ENCODE data around the gene RRAD. TPM values are rescaled to one million over a fixed set of nuclear protein-coding genes. Genes with fewer than 3 reads are reported as not detected.

The RRAD gene
- total and polyA plus RNA-seq, 5 experiments from 2014 or later: 0.55 TPM; not detected in 4

DNA sequence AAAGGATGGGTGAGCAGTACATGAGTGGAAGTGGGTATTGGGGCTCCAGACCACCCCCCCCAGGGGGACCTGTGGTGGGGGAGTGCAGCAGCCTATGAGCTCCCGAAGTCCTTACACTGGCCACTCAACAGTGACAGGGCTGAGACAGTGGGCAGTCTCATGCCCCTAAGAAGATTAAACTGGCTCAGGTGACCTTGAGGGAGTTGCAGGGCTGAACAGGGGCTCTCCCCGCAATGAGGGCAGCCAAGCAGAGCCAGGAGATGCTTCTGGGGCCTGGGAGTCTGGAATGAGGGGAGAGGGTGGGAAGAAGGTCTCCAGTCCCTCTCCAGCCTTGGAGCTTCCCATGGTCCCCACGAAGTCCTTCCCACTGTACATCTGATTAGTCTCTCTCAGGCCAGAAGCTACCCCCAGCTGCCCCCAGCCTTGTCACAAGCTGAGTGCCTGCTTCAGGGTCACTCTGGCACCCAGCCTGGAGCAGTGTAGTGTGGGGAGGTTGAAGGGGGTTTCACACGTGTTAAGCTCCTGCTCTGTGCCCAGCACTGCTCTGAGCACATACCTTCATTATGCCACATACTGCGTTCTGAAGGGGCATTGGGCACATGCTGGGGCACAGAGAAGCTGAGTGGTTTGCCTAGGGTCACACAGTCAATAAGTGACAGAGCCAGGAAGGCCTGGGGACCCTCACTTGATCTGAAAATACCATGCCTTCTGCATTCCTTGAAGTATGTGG is 5.6 kb downstream of the RRAD start:
- DNase-seq: no peak
- Mint-ChIP-seq H3K27me3 (peaks cover 13 to 36% (median 18%) of the 10 kb centered on the region in 5 donors), H3K9me3 (no peaks in the 10 kb centered on the region), H3K4me1 (peaks cover 0 to 7% (median under 1%) of the 10 kb centered on the region in 4 donors), H3K36me3 (peaks cover 0 to 3% (median 0%) of the 10 kb centered on the region in 3 donors), H3K27ac (no peak overlapping the region), H3K4me3 (no peak overlapping the region)
- POLR2A ChIA-PET: interaction anchor here (0.9 kb wide), 1 partner anchor 11 kb away, joined by 4 read pairs; no protein-coding TSS in a partner anchor
- no peak for ATAC-seq

DNA sequence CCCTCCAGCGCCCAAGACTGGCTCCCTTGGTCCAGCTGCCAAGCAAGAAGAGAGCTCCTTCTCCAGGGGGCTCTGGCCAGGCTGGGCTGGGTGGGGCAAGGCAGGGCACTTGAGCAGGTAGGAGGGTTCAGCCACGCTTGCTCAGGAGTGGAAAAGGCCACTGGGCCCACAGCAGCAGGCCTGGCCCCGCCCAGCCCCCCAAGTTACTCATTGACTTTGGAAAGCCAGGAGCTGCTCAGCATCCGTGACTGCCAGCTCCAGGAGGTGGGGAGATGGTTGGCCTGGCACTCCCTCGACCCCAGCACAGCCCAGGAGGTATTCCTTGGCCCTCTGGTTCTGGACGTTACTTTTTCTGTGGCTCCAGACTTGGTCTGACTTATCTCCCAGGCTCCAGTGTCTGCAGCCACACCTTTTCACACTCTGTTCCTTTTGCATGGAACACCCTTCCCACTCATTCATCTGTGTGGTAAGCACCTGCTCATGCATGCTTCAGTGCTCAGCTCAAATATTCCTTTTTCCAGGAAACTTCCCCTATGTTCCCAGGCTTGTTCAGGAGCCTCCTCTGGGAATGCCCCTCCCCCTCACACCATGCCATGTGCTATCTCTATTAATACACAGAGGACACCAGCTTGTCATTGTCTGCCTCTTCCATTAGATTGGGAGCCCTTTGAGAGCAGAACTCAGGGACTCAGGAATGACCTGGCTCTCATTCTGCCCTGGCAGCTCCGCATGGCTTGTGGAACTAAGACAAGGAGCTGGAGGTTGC is 6.3 kb downstream of the RRAD start, which contains the start of gene CDH16:
CDH16 (minus strand) TSS at position 83 of the 766 bp plus-strand sequence. CDS start 820 bp downstream, outside the sequence.
- H3K4me1 Mint-ChIP-seq: peaks cover 0 to 6% (median 0%) of the 10 kb centered on the region in 4 donors
- H3K27ac Mint-ChIP-seq: peak within 1 kb of the TSS in 2 of 10 donors; percentile 46 to 59
- peak within 1 kb of the TSS in 1 of 10 donors; percentile 14 for H3K4me3 Mint-ChIP-seq
- H3K36me3 Mint-ChIP-seq: peaks cover 0 to 3% (median 0%) of the 10 kb centered on the region in 3 donors
- peaks cover 11 to 29% (median 17%) of the 10 kb centered on the region in 5 donors for H3K27me3 Mint-ChIP-seq
- POLR2A ChIA-PET: interaction anchor here (0.9 kb wide), 1 partner anchor 11 kb away, joined by 4 read pairs; no protein-coding TSS in a partner anchor
- DNase-seq (no peak), ATAC-seq (no peak)
- H3K9me3 Mint-ChIP-seq: no peaks in the 10 kb centered on the region

DNA sequence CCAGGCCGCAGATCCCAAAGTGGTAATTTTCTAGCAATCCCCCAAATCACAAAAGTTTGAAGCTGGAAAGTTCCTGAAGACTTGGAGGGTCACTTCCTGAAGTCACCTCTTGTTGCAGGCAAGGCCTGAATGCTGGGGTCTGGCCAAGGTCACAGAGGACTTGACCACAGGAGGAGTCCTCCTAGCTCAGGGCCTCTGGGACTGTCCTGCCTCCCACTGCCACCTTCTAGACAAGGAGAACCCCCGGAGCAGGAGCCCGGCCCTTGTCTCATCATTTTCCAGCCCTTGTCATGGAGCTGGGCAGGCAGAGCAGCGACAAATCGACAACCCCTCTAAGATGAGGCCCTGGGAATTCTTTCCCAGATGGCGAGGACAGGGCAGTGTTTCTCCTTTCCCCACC is 7.0 kb downstream of the RRAD start:
- Mint-ChIP-seq H3K4me3 (peak overlapping the region in 1 of 10 donors; percentile 14), H3K27me3 (peaks cover 6 to 23% (median 11%) of the 10 kb centered on the region in 5 donors), H3K36me3 (no peaks in the 10 kb centered on the region), H3K27ac (peak overlapping the region in 1 of 10 donors; percentile 59), H3K9me3 (no peaks in the 10 kb centered on the region), H3K4me1 (no peaks in the 10 kb centered on the region)
- DNase-seq (no peak), ATAC-seq (no peak)
- POLR2A ChIA-PET: no interaction called here

DNA sequence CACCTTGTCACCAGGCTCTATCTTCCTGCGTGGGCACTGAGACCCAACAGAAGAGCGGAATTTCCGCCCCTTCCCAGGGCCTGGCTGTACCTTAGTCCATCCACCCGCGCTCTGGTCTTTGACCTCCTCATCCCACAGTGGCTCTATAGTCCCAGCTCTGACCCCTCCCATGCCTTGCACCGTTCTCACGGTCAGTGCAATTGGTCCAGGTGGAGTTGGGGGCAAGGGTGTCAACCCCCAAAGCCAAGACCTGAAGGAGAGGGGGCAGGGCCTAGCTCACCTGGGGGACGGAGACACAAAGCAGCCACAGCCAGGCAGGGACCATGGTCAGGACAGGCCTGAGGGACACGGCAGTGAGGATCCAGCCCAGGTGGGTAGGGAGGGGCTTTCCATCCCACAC is 7.6 kb downstream of the RRAD start:
- no peaks in the 10 kb centered on the region for H3K4me1 Mint-ChIP-seq
- H3K4me3 Mint-ChIP-seq: no peak overlapping the region
- H3K9me3 Mint-ChIP-seq: no peaks in the 10 kb centered on the region
- peaks cover 4 to 17% (median 7%) of the 10 kb centered on the region in 5 donors for H3K27me3 Mint-ChIP-seq
- POLR2A ChIA-PET: no interaction called here
- DNase-seq: no peak
- no peaks in the 10 kb centered on the region for H3K36me3 Mint-ChIP-seq
- H3K27ac Mint-ChIP-seq: no peak overlapping the region
- no peak for ATAC-seq

DNA sequence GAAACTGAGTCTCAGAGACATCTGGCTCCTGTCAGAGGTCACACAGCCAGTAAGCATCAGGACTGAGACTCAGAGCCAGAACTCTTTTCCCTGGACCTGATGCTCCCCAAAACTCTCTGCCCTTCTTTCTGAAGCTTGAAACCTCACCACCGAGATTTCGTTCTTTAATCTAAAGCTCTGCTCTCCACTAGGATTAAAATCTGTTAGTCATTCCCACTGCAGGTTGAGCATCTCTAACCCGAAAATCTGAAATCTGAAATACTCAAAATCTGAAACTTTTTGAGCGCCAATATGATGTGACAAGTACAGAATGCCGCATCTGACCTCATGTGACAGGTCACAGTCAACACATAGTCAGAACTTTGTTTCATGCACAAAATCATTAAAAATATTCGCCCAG is 8.8 kb downstream of the RRAD start:
- ATAC-seq: no peak
- POLR2A ChIA-PET: no interaction called here
- H3K9me3 Mint-ChIP-seq: no peaks in the 10 kb centered on the region
- H3K27me3 Mint-ChIP-seq: peaks cover 4 to 17% (median 7%) of the 10 kb centered on the region in 5 donors
- no peaks in the 10 kb centered on the region for H3K4me1 Mint-ChIP-seq
- no peaks in the 10 kb centered on the region for H3K36me3 Mint-ChIP-seq
- H3K27ac Mint-ChIP-seq: no peak overlapping the region
- H3K4me3 Mint-ChIP-seq: no peak overlapping the region
- no peak for DNase-seq

DNA sequence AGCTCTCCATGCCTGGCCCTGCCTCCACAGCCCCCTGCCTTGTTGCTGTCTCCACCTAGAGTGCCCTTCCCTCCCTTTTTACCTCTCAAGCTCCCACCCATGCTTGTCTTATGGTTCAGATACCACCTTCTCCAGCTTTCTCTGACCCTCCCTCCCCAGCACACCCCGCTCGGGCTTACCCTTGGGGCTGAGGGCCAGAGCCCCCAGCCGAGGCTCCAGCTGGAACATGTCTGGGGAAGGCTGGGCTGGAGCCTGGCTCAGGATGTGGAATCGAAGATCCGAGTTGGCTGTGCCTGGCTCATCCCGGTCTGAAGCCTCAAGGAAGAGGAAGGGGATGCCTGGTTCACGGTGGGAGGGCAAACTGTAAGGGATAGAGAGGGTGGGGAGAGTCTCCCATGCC is 10.3 kb downstream of the RRAD start:
- H3K9me3 Mint-ChIP-seq: no peaks in the 10 kb centered on the region
- H3K27ac Mint-ChIP-seq: no peak overlapping the region
- no peaks in the 10 kb centered on the region for H3K36me3 Mint-ChIP-seq
- no peak for ATAC-seq
- H3K4me1 Mint-ChIP-seq: no peaks in the 10 kb centered on the region
- DNase-seq: no peak
- POLR2A ChIA-PET: no interaction called here
- peaks cover 1 to 11% (median 7%) of the 10 kb centered on the region in 5 donors for H3K27me3 Mint-ChIP-seq
- no peak overlapping the region for H3K4me3 Mint-ChIP-seq

DNA sequence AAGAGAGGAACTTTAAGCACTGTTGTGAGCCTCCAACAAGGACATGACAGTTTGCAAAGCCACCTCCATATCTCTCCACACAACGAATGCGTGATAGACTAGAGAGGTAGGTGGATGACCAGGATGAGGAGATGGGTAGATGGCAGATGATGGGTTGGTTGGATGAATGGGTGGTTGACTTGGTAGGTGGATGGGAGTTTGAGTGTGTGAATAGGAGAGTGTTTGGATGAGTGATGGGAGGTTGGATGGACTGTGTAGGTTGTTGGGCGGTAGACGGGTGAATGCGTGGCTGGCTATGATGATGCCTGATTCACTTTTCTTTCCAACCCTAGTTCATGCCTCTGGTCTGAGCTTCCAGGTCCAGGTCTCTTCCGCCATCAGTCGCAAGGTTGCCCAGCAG is 10.8 kb downstream of the RRAD start:
- no peaks in the 10 kb centered on the region for H3K9me3 Mint-ChIP-seq
- DNase-seq (no peak), ATAC-seq (no peak)
- H3K27me3 Mint-ChIP-seq: peaks cover 1 to 8% (median 7%) of the 10 kb centered on the region in 5 donors
- no peak overlapping the region for H3K4me3 Mint-ChIP-seq
- H3K27ac Mint-ChIP-seq: no peak overlapping the region
- POLR2A ChIA-PET: no interaction called here
- no peaks in the 10 kb centered on the region for H3K36me3 Mint-ChIP-seq
- H3K4me1 Mint-ChIP-seq: no peaks in the 10 kb centered on the region

DNA sequence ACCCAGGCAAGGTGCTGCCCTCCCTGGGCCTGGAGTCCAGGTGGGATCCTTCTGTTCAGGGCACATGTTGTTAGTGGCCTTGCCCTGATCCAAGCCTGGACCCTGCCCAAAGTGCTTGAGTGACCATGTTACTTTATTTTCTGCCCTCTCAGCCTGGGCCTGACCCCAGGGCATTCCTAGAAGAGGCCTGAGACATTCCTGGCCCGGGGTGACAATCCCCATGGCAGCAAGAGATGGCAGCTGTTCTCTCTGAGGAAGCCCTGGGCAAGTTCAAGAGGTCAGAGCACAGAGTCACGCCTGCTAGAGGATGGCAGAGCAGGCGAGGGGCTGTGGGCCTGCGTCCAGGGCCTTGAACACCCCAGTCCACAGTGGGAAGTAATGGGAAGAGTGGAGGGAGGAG is 11.6 kb downstream of the RRAD start:
- no peaks in the 10 kb centered on the region for H3K9me3 Mint-ChIP-seq

DNA sequence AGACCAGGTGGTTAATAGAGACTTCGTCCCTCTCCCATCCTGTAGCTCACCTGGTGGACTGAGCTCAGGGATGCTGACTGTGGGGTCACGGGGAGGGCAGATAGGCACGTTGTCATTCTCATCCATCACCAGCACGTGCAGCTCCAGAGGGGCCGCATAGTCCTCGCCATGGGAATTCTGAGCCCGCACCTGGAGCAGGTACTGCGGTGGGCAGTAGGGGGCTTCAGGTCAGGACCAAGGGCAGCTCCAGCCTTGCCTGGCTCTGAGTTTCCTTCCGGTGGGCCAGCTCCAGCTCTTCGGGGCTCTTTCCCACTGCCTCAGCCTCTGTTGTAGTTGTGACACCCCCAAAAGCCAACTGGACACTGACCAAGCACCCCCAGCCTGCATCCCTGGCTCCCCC is 12.3 kb downstream of the RRAD start:
- POLR2A ChIA-PET: interaction anchor here (0.6 kb wide), 1 partner anchor 44 kb away, joined by 3 read pairs; no protein-coding TSS in a partner anchor
- Mint-ChIP-seq H3K36me3 (no peaks in the 10 kb centered on the region), H3K4me1 (no peaks in the 10 kb centered on the region), H3K9me3 (no peaks in the 10 kb centered on the region), H3K27me3 (peaks cover 0 to 4% (median 1%) of the 10 kb centered on the region in 5 donors), H3K27ac (no peak overlapping the region), H3K4me3 (no peak overlapping the region)
- DNase-seq (no peak), ATAC-seq (no peak)

More for the DNA sequence above, 11.6 kb downstream of the RRAD start:
- ATAC-seq (no peak), DNase-seq (no peak)
- POLR2A ChIA-PET: no interaction called here
- Mint-ChIP-seq H3K27ac (peak overlapping the region in 1 of 10 donors; percentile 25), H3K4me3 (no peak overlapping the region), H3K27me3 (peaks cover 0 to 4% (median 1%) of the 10 kb centered on the region in 5 donors), H3K36me3 (no peaks in the 10 kb centered on the region), H3K4me1 (no peaks in the 10 kb centered on the region)

DNA sequence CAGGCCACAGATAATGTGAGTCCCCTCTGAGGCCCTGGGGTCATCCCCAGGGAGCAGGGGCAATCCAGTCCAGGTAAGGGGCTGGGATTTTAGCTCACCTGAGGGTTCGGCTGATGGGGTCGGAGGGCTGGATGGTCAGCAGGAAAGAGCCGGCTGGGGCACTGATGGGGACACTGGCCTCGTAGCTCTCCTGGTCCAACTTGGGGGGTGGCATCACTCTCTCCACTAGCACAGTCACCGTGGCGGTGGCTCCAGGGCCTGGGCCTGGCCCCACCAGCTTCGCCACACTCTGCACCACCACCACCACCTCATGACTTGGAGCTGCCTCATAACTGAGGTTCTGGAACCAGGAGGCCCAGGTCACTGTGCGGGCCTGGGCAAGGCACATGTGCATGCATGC is 13.5 kb downstream of the RRAD start:
- H3K36me3 Mint-ChIP-seq: no peaks in the 10 kb centered on the region
- peaks cover 0 to 4% (median 0%) of the 10 kb centered on the region in 5 donors for H3K27me3 Mint-ChIP-seq
- no peak for DNase-seq
- H3K27ac Mint-ChIP-seq: no peak overlapping the region
- no peaks in the 10 kb centered on the region for H3K9me3 Mint-ChIP-seq
- no peak overlapping the region for H3K4me3 Mint-ChIP-seq
- H3K4me1 Mint-ChIP-seq: no peaks in the 10 kb centered on the region
- POLR2A ChIA-PET: no interaction called here
- no peak for ATAC-seq

DNA sequence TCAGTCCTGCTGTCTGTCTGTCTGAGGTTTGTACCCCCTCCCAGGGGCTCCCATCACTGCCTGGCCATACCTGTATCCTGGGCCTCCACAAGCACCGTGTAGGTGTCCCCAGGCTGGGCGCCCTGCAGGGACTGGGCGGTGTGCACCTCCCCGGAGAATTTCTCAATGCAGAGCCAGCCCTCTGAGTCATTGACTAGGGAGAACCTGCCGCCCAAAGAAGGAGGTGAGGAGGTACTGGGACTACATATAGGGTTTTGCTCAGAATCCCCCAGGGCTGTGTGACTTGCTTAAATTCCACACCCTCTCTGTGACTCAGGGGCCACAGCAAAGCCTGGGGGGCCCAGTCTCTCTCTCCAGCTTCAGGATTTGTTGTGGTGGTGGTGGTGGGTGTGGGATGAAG is 14.2 kb downstream of the RRAD start:
- H3K27me3 Mint-ChIP-seq: peaks cover 0 to 4% (median 0%) of the 10 kb centered on the region in 5 donors
- H3K4me3 Mint-ChIP-seq: no peak overlapping the region
- no peak overlapping the region for H3K27ac Mint-ChIP-seq
- ATAC-seq (no peak), DNase-seq (no peak)
- H3K4me1 Mint-ChIP-seq: peaks cover 3 to 5% (median 3%) of the 10 kb centered on the region in 4 donors
- H3K9me3 Mint-ChIP-seq: no peaks in the 10 kb centered on the region
- POLR2A ChIA-PET: interaction anchor here (1.7 kb wide), 1 partner anchor 23 kb away, joined by 3 read pairs; the partner anchor contains the start of gene CIAO2B
- no peaks in the 10 kb centered on the region for H3K36me3 Mint-ChIP-seq

DNA sequence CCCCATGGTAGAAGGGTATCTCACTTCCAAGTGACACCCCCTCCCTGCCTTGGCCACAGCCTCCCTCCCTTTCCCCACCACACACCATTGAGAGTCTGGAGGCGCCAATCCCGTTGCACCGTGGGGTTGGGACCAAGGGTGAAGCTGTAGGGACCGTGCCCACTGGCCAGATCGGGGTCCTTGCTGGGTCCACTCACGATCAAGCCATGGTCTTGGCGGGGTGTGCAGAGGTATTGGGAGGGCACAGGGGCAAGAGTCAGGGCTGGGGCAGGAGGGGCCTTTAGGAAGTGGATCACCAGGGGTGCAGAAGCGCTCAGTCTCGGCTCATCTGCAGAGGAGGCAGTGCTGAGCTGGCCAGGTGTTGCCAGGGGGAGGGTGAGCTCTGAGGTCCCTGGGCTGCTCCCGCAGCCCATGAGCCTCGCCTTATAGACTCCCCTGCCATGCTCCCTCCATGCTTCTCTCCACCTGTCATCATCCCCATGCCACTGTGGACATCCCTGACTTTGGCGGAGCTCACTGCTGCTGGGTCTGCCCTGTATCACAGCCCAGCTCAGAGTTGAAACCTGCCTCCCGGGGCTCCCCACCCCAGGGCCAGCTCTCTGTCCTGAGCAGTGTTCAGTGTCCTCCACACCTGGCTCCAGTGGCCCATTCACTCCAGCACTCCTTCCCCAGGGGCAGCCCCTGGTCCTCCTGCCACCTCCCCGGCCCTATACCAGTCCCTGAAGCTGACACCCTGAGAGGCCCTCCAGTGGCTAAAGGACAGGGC is 15.0 kb downstream of the RRAD start:
- H3K4me1 Mint-ChIP-seq: peaks cover 6 to 11% (median 7%) of the 10 kb centered on the region in 4 donors
- H3K36me3 Mint-ChIP-seq: no peaks in the 10 kb centered on the region
- ATAC-seq: no peak
- no peaks in the 10 kb centered on the region for H3K9me3 Mint-ChIP-seq
- no peak for DNase-seq
- peaks cover 0 to 4% (median 0%) of the 10 kb centered on the region in 5 donors for H3K27me3 Mint-ChIP-seq
- no peak overlapping the region for H3K27ac Mint-ChIP-seq
- POLR2A ChIA-PET: interaction anchor here (1.7 kb wide), 1 partner anchor 24 kb away, joined by 3 read pairs; the partner anchor contains the start of gene CIAO2B
- H3K4me3 Mint-ChIP-seq: no peak overlapping the region

Measured in naive thymus-derived CD8-positive, alpha-beta T cell (primary cell).